Ureter (tissue), 1 donor: ENCODE measurements around the gene COL3A1. TPM values are rescaled to one million over a fixed set of nuclear protein-coding genes. Genes with fewer than 3 reads are reported as not detected.

ENCODE experiments used
- DNase-seq: peaks from one replicate; pipeline ENCODE4 v3.0.0-alpha.2; 2020; ENCODE audit warnings: low spot score
- total RNA-seq: library from RNA; stranded (reverse); gene quantifications from one replicate; pipeline ENCODE4 v1.2.4, GENCODE V29; 2023
- donor health status: DM: yes; HTN: yes; CAD: no.

Gene COL3A1
- total RNA-seq, 1 donor from 2014 or later: 174 TPM

GRCh38 chr2:189015359-189015758, 41.2 kb downstream of the COL3A1 start:
- DNase-seq: no peak

- DNase-seq: no peak
Observed at GRCh38 chr2:189016311-189016861, 42.2 kb downstream of the COL3A1 start.

GRCh38 chr2:189018631-189019030, 44.5 kb downstream of the COL3A1 start:
- DNase-seq: no peak

GRCh38 chr2:189020179-189020578, 46.0 kb downstream of the COL3A1 start:
- DNase-seq: no peak

GRCh38 chr2:189022053-189022481, 47.9 kb downstream of the COL3A1 start:
- no peak for DNase-seq

- no peak for DNase-seq
Observed at GRCh38 chr2:189022492-189022891, 48.3 kb downstream of the COL3A1 start.

GRCh38 chr2:189024901-189025618, 50.9 kb downstream of the COL3A1 start:
- DNase-seq: no peak

GRCh38 chr2:189037518-189037917, 63.3 kb downstream of the COL3A1 start:
- no peak for DNase-seq

- no peak for DNase-seq
Observed at GRCh38 chr2:189045836-189046235, 71.7 kb downstream of the COL3A1 start.

GRCh38 chr2:189046320-189046719, 72.1 kb downstream of the COL3A1 start:
- DNase-seq: no peak

GRCh38 chr2:189047171-189047888, 73.2 kb downstream of the COL3A1 start:
- no peak for DNase-seq

GRCh38 chr2:189048189-189048588, 74.0 kb downstream of the COL3A1 start:
- no peak for DNase-seq

GRCh38 chr2:189049709-189050164, 75.6 kb downstream of the COL3A1 start:
- DNase-seq: no peak

- DNase-seq: no peak
Observed at GRCh38 chr2:189050165-189050712, 76.1 kb downstream of the COL3A1 start.

- no peak for DNase-seq
Observed at GRCh38 chr2:189056200-189057106, 82.3 kb downstream of the COL3A1 start.

GRCh38 chr2:189057316-189057715, 83.1 kb downstream of the COL3A1 start:
- DNase-seq: no peak

- DNase-seq: no peak
Observed at GRCh38 chr2:189060096-189060642, 86.0 kb downstream of the COL3A1 start.
